A549 (cell line): ENCODE results near the gene IRX4.

Source experiments
- CTCF ChIP-seq: fragments of >200 bp; sonication (Bioruptor Twin); formaldehyde crosslinking; IDR thresholded peaks from 3 replicates; pipeline ENCODE4 v1.5.1; 2016
- EHMT2 ChIP-seq: fragments of 200-600 bp; sonication (generic); IDR thresholded peaks from 2 replicates; pipeline ENCODE4 v1.6.1; 2016; ENCODE audit warnings: antibody characterized with exemption, low read depth, mild to moderate bottlenecking, moderate library complexity
- EP300 ChIP-seq, 2 experiments: fragments of >200 bp; sonication (Bioruptor Twin); formaldehyde crosslinking; IDR thresholded peaks; 2 replicates in 1 of 2; 3 replicates in 1 of 2; pipeline ENCODE4 v1.6.1; 2016 to 2017
- HDAC2 ChIP-seq: fragments of 200-600 bp; sonication (generic); IDR thresholded peaks from 2 replicates; pipeline ENCODE4 v1.6.1; 2016
- HOXB5 ChIP-seq: fragments of 250-450 bp; sonication (Bioruptor Pico); IDR thresholded peaks from 2 replicates; pipeline ENCODE4 v1.5.0; 2020; ENCODE audit warnings: mild to moderate bottlenecking, moderate library complexity
- JUNB ChIP-seq: fragments of >200 bp; sonication (Bioruptor Twin); formaldehyde crosslinking; IDR thresholded peaks from 2 replicates; pipeline ENCODE4 v1.6.1; 2016
- MAFK ChIP-seq: fragments of 450-650 bp; IDR thresholded peaks from 2 replicates; pipeline ENCODE4 v1.6.1; 2014; ENCODE audit not compliant: partially characterized antibody
- MAX ChIP-seq: IDR thresholded peaks from 2 replicates; pipeline ENCODE4 v1.6.1; 2012
- POLR2A ChIP-seq: IDR thresholded peaks from 2 replicates; pipeline ENCODE4 v1.6.1; 2012; ENCODE audit warnings: mild to moderate bottlenecking, low read length
- RCOR1 ChIP-seq: fragments of 150-350 bp; IDR thresholded peaks from 2 replicates; pipeline ENCODE4 v1.6.1; 2014; ENCODE audit warnings: antibody characterized with exemption, low read length, low read depth
- REST ChIP-seq: fragments of 200-600 bp; sonication (generic); IDR thresholded peaks from 2 replicates; pipeline ENCODE4 v1.6.1; 2016; ENCODE audit warnings: antibody characterized with exemption, mild to moderate bottlenecking, moderate library complexity
- RFX5 ChIP-seq: fragments of 450-650 bp; IDR thresholded peaks from 2 replicates; pipeline ENCODE4 v1.7.1; 2014; ENCODE audit warnings: antibody characterized with exemption, mild to moderate bottlenecking, moderate library complexity
- RNF2 ChIP-seq: fragments of 200-600 bp; sonication (generic); IDR thresholded peaks from 2 replicates; pipeline ENCODE4 v1.6.1; 2016; ENCODE audit warnings: low read depth, mild to moderate bottlenecking, antibody characterized with exemption, moderate library complexity, borderline replicate concordance

GRCh38 chr5:1871441-1871840, 11.3 kb downstream of the IRX4 start:
- TF ChIP-seq CTCF, result no peak
- TF ChIP-seq RCOR1, result no peak
- no peak for TF ChIP-seq EP300 (IDR thresholded peaks at IDR 0.05)
- TF ChIP-seq HDAC2, result no peak
- no peak for TF ChIP-seq REST
- no peak for TF ChIP-seq POLR2A
- TF ChIP-seq EHMT2, result no peak
- no peak for TF ChIP-seq RNF2
- no peak for TF ChIP-seq HOXB5 (CRISPR knock-in tag)
- no peak for TF ChIP-seq RFX5
- TF ChIP-seq JUNB, result no peak
- TF ChIP-seq MAX, result no peak
- no peak for TF ChIP-seq MAFK
